Mesodermal cell (in vitro differentiated cells): ENCODE data around the gene DOCK2.

Experiments
- H3K27ac ChIP-seq: 2 replicates; pipeline ENCODE4 v1.7.0; 2013; ENCODE audit warnings: mild to moderate bottlenecking, low read depth, low read length, moderate library complexity; ENCODE audit not compliant: severe bottlenecking
- H3K36me3 ChIP-seq: 2 replicates; pipeline ENCODE4 v1.7.1; 2013; ENCODE audit warnings: mild to moderate bottlenecking, low read length, moderate library complexity; ENCODE audit not compliant: control insufficient read depth, insufficient read depth
- H3K4me1 ChIP-seq: one replicate; pipeline ENCODE4 v1.7.1; 2013; ENCODE audit warnings: mild to moderate bottlenecking, low read length; ENCODE audit not compliant: insufficient read depth, control insufficient read depth, poor library complexity, severe bottlenecking
- H3K4me3 ChIP-seq: 2 replicates; pipeline ENCODE4 v1.7.0; 2013; ENCODE audit warnings: low read length, control low read depth, mild to moderate bottlenecking; ENCODE audit not compliant: insufficient read depth, poor library complexity, severe bottlenecking; ENCODE audit errors: extremely low read depth
- H3K9me3 ChIP-seq: 2 replicates; pipeline ENCODE4 v1.7.1; 2013; ENCODE audit warnings: mild to moderate bottlenecking, low read length, moderate library complexity; ENCODE audit not compliant: control insufficient read depth
- WGBS, 2 experiments: methylation state at CpG; one replicate each; pipeline ENCODE4 v1.1.5; 2013; ENCODE audit warnings: missing lambda C conversion rate in 2 of 2; ENCODE audit not compliant: insufficient coverage in 2 of 2; 5-methylcytosine and 5-hydroxymethylcytosine counted together

Gene DOCK2

GRCh38 chr5:169897481-169897880 lies 260.4 kb downstream of the DOCK2 start:
- WGBS, 2 experiments, result 78 to 86% methylated on average over 1 to 4 of the region's 4 CpGs
- Histone ChIP-seq H3K4me3 (no peak overlapping the region), H3K4me1 (no peaks in the 10 kb centered on the region), H3K36me3 (no peaks in the 10 kb centered on the region), H3K27ac (no peak overlapping the region), H3K9me3 (no peaks in the 10 kb centered on the region)

GRCh38 chr5:169901896-169902295 lies 264.8 kb downstream of the DOCK2 start:
- no peak overlapping the region for H3K4me3 ChIP-seq
- no peaks in the 10 kb centered on the region for H3K9me3 ChIP-seq
- 70 to 71% methylated on average over 1 to 2 of the region's 2 CpGs for WGBS, 2 experiments
- no peaks in the 10 kb centered on the region for H3K36me3 ChIP-seq
- no peaks in the 10 kb centered on the region for H3K4me1 ChIP-seq
- no peak overlapping the region for H3K27ac ChIP-seq

GRCh38 chr5:169904059-169904458 lies 267.0 kb downstream of the DOCK2 start:
- Histone ChIP-seq H3K4me3 (no peak overlapping the region), H3K27ac (no peak overlapping the region), H3K4me1 (peaks cover 4% of the 10 kb centered on the region), H3K36me3 (no peaks in the 10 kb centered on the region), H3K9me3 (no peaks in the 10 kb centered on the region)
- whole genome bisulfite sequencing, 2 experiments, result no CpG with 5 or more reads among the region's 2 CpGs

GRCh38 chr5:169904508-169904907 lies 267.4 kb downstream of the DOCK2 start:
- Histone ChIP-seq H3K9me3 (no peaks in the 10 kb centered on the region), H3K36me3 (no peaks in the 10 kb centered on the region), H3K4me3 (no peak overlapping the region), H3K4me1 (peaks cover 4% of the 10 kb centered on the region), H3K27ac (no peak overlapping the region)
- 76 to 87% methylated on average over 3 of the region's 5 CpGs for WGBS, 2 experiments

- Histone ChIP-seq H3K4me3 (no peak overlapping the region), H3K4me1 (peaks cover 4% of the 10 kb centered on the region), H3K27ac (no peak overlapping the region), H3K36me3 (no peaks in the 10 kb centered on the region), H3K9me3 (no peaks in the 10 kb centered on the region)
- 78% methylated on average over 1 of the region's 1 CpG; no CpG with 5 or more reads in 1 of the 2 experiments for WGBS, 2 experiments
Observed at GRCh38 chr5:169905017-169905416, 267.9 kb downstream of the DOCK2 start.

GRCh38 chr5:169906745-169907649 lies 269.9 kb downstream of the DOCK2 start:
- WGBS, 2 experiments, result 86 to 93% methylated on average over 6 of the region's 8 CpGs
- H3K36me3 ChIP-seq, result no peaks in the 10 kb centered on the region
- H3K4me1 ChIP-seq, result peaks cover 4% of the 10 kb centered on the region
- H3K4me3 ChIP-seq, result no peak overlapping the region
- H3K27ac ChIP-seq, result no peak overlapping the region
- no peaks in the 10 kb centered on the region for H3K9me3 ChIP-seq

GRCh38 chr5:169908864-169909263 lies 271.8 kb downstream of the DOCK2 start:
- no peak overlapping the region for H3K4me3 ChIP-seq
- no peaks in the 10 kb centered on the region for H3K9me3 ChIP-seq
- H3K27ac ChIP-seq, result no peak overlapping the region
- peaks cover 4% of the 10 kb centered on the region for H3K4me1 ChIP-seq
- 100% methylated on average over 1 of the region's 1 CpG; no CpG with 5 or more reads in 1 of the 2 experiments for WGBS, 2 experiments
- no peaks in the 10 kb centered on the region for H3K36me3 ChIP-seq

- Histone ChIP-seq H3K9me3 (no peaks in the 10 kb centered on the region), H3K36me3 (no peaks in the 10 kb centered on the region), H3K4me1 (peaks cover 4% of the 10 kb centered on the region), H3K4me3 (no peak overlapping the region), H3K27ac (no peak overlapping the region)
- WGBS, 2 experiments, result 89 to 94% methylated on average over 3 of the region's 3 CpGs
Observed at GRCh38 chr5:169909945-169910344, 272.9 kb downstream of the DOCK2 start.

GRCh38 chr5:169910393-169910792 lies 273.3 kb downstream of the DOCK2 start:
- peaks cover 4% of the 10 kb centered on the region for H3K4me1 ChIP-seq
- 89 to 90% methylated on average over 4 to 5 of the region's 5 CpGs for WGBS, 2 experiments
- H3K27ac ChIP-seq, result no peak overlapping the region
- H3K4me3 ChIP-seq, result no peak overlapping the region
- no peaks in the 10 kb centered on the region for H3K9me3 ChIP-seq
- no peaks in the 10 kb centered on the region for H3K36me3 ChIP-seq

- H3K4me3 ChIP-seq, result no peak overlapping the region
- peaks cover 4% of the 10 kb centered on the region for H3K4me1 ChIP-seq
- H3K36me3 ChIP-seq, result no peaks in the 10 kb centered on the region
- WGBS, 2 experiments, result 100% methylated on average over 1 of the region's 4 CpGs
- no peaks in the 10 kb centered on the region for H3K9me3 ChIP-seq
- no peak overlapping the region for H3K27ac ChIP-seq
Observed at GRCh38 chr5:169911448-169912212, 274.6 kb downstream of the DOCK2 start.
